AG10803 (cell line): ENCODE measurements around the gene TLCD3B.
A peak's percentile ranks its signal among the peaks of the same experiment; 100 is the strongest.
"Not testable (repeated sequence)": the region's sequence is repeated elsewhere in the genome, so short reads cannot be mapped to it uniquely, and the experiment has no call there.

Source experiments
- DNase-seq: peaks from one replicate; pipeline ENCODE4 v3.0.0; 2010; ENCODE audit warnings: low read depth
- H3K4me3 ChIP-seq: 2 replicates; pipeline ENCODE4 v1.5.1; 2011; ENCODE audit warnings: mild to moderate bottlenecking, low read length, control low read depth
- TF ChIP-seq, protein P1 (sequence below): conservative IDR thresholded peaks from 2 replicates; pipeline ENCODE4 v1.5.1; 2011; ENCODE audit warnings: mild to moderate bottlenecking, low read length, control low read depth, inconsistent platforms

Gene TLCD3B

DNA sequence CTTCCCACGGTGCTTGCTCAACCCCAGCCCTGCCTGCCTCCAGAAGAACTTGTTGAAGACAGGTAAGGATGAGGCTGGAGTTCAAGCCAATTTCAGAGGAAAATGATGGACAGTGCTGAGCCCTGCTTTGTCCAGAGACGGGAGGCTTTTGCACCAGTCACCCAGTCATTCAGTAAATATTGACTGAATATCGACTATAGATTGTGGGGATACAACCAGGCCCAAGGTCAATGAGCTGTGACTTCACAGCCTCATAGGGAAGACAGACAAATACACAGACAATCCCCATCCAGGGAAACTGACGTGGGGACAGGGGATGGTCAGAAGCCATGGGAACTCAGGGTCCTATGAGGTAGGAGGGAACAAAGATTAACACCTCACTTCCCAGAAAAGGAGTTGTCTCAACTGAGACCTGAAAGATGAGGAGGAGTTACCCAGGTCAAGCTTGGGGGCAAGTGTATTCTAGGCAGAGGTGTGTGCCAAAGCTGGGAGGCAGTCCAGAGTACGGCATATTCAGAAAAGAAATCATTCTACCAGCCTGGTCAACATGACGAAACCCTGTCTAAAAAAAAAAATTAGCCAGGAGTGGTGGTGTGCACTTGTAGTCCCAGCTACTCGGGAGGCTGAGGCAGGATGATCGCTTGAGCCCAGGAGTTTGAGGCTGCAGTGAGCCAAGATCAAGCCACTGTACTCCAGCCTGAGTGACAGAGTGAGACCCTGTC is 14.4 kb downstream of the TLCD3B start:
- DNase-seq, result no peak
- TF ChIP-seq, protein P1, sequence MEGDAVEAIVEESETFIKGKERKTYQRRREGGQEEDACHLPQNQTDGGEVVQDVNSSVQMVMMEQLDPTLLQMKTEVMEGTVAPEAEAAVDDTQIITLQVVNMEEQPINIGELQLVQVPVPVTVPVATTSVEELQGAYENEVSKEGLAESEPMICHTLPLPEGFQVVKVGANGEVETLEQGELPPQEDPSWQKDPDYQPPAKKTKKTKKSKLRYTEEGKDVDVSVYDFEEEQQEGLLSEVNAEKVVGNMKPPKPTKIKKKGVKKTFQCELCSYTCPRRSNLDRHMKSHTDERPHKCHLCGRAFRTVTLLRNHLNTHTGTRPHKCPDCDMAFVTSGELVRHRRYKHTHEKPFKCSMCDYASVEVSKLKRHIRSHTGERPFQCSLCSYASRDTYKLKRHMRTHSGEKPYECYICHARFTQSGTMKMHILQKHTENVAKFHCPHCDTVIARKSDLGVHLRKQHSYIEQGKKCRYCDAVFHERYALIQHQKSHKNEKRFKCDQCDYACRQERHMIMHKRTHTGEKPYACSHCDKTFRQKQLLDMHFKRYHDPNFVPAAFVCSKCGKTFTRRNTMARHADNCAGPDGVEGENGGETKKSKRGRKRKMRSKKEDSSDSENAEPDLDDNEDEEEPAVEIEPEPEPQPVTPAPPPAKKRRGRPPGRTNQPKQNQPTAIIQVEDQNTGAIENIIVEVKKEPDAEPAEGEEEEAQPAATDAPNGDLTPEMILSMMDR, result no peak
- H3K4me3 ChIP-seq, result no peak overlapping the region

GRCh38 chr16:30015450-30015849 is 15.6 kb downstream of the TLCD3B start:
- H3K4me3 ChIP-seq, DNase-seq: not testable (repeated sequence)

DNA sequence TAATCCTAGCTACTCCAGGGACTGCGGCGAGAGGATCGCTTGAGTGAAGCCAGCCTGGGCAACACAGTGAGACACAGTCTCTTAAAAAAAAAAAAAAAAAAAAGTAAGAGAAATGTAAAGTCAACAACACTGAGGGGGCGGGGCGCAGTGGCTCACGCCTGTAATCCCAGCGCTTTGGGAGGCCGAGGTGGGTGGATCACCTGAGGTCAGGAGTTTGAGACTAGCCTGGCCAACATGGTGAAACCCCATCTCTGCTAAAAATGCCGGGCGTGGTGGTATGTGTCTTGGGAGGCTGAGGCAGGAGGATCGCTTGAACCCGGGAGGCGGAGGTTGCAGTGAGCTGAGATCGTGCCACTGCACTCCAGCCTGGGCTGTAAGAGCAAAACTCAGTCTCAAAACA is 18.5 kb downstream of the TLCD3B start:
- not testable (repeated sequence) for H3K4me3 ChIP-seq, DNase-seq

DNA sequence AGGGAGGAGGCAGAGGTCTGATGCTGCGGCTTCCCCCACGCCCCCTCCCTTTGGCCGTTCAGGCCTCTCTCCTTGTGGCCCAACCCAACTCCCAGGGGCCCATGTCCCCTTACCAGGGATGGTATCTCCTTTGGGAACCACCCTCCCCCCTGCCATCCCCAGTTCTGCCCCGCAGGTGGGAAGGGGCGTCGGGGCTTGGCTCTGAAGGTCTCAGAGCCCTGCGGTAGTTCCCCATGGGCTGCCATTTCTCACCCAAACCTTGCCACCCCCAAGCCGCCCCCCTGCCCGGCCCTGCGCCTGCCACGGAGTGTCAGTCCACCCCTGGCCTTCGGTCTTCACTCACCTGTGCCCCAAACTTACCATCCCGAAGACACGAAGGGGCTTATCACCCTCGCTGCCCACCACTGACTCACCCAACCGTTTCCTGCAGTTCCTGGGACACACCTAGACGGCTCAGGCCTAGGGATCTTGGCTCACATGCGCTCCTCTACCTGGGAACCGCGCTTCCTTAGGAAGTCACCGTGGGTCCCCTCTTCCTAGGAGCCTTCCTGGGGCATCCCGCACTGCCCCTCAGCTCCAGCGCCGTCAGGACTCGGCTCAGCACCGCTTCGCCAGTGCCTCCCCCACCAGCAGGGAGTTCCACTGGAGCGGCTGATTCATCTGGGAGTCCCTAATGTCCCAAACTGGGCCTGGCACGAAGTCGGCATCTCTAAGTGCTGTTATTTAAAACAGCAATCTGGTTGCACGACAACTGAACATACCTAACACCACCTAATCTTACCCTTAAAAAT is 19.2 kb downstream of the TLCD3B start:
- no peak for DNase-seq
- no peak overlapping the region for H3K4me3 ChIP-seq
- TF ChIP-seq, protein P1, result no peak

DNA sequence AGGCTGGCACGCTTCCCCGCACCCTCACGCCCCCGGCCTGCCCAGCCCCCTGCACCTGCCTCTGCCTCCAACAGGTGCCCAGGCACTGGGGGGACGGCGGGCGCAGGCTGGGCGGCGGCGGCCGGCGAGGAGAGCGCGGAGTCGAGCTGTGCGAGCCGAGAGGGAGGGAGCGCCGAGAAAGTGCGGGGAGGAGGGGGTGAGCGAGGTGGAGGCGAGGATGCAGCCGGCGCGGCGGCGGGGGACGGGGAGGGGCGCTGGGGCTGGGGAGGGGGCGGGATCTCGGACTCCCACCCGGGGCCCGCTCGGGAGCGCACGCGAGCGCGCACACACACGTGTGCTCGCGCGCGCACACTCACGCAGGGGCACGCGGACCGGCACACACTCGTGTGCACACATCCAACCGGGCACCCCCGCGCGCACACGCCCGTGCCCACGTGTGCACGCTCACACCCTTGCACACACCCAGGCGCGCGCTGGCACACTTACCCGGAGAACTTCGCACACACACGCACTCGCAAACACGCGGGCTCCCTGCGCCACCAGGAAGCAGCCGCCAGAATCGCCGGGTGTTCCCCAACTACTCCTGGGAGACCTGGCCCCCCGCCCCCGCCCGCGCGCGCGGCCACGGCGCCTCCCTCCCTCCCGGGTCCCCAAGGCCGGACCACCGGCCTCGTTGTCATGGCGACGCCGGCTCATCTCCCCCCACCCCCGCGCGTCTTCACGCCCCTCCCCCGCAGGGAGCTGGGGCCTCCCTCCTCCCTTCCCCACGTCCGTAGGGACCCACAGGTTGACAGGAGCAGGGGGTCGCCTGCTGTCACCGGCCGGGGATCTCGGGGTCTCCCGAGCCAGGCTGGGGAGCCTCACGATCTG is 20.0 kb downstream of the TLCD3B start, which contains the start of gene DOC2A:
Gene DOC2A (minus strand): TSS at position 184 of the 870 bp plus-strand sequence. CDS start 805 bp downstream, outside the sequence.
- H3K4me3 ChIP-seq, result peak within 1 kb of the TSS; percentile 36
- TF ChIP-seq, protein P1, result no peak
- DNase-seq, result no peak

- TF ChIP-seq, protein P1, result no peak
- DNase-seq, result no peak
- no peak overlapping the region for H3K4me3 ChIP-seq
These were observed 20.9 kb downstream of the TLCD3B start for GRCh38 chr16:30009990-30010843.

GRCh38 chr16:30009085-30009862 is 21.8 kb downstream of the TLCD3B start:
- TF ChIP-seq, protein P1, result no peak
- no peak overlapping the region for H3K4me3 ChIP-seq
- DNase-seq, result no peak
